ENCODE data around the gene MRPL50.

DNA sequence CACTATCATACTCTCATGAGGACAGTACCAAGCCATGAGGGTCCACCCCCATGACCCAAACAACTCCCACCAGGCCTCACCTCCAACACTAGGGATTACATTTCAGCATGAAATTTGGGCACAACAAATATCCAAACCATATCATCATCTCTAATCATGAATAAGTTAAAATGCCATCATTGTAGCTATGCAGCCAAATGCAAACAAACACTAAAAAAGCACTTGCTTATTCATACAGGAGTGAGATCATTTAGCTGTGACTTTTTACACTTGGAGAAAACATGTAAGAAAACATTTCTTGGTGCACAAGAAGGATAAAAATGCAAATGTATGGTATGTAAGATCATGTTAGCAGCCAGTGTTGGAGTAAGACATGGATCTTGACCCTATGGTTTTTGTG lies 37.8 kb downstream of the MRPL50 start:
- TF ChIP-seq, protein P1, sequence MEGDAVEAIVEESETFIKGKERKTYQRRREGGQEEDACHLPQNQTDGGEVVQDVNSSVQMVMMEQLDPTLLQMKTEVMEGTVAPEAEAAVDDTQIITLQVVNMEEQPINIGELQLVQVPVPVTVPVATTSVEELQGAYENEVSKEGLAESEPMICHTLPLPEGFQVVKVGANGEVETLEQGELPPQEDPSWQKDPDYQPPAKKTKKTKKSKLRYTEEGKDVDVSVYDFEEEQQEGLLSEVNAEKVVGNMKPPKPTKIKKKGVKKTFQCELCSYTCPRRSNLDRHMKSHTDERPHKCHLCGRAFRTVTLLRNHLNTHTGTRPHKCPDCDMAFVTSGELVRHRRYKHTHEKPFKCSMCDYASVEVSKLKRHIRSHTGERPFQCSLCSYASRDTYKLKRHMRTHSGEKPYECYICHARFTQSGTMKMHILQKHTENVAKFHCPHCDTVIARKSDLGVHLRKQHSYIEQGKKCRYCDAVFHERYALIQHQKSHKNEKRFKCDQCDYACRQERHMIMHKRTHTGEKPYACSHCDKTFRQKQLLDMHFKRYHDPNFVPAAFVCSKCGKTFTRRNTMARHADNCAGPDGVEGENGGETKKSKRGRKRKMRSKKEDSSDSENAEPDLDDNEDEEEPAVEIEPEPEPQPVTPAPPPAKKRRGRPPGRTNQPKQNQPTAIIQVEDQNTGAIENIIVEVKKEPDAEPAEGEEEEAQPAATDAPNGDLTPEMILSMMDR (IDR thresholded peaks at IDR 0.05) = no peak
- no peak for TF ChIP-seq POLR2A (IDR thresholded peaks at IDR 0.05)
